H9 (cell line): ENCODE data around the gene DISP3. TPM values are rescaled to one million over a fixed set of nuclear protein-coding genes. Genes with fewer than 3 reads are reported as not detected.

ENCODE experiments used
- DNase-seq: peaks from one replicate; pipeline ENCODE4 v3.0.0-alpha.2; 2017
- H2AFZ ChIP-seq: one replicate; pipeline ENCODE4 v1.6.1; 2013; ENCODE audit warnings: mild to moderate bottlenecking, low read length, control low read depth, moderate library complexity
- H2AK5ac ChIP-seq: 2 replicates; pipeline ENCODE4 v1.6.1; 2013; ENCODE audit warnings: low read length, control low read depth, mixed read lengths; ENCODE audit not compliant: insufficient read length
- H2BK120ac ChIP-seq: one replicate; pipeline ENCODE4 v1.6.1; 2013; ENCODE audit warnings: low read depth, mild to moderate bottlenecking, low read length, control low read depth, inconsistent platforms; ENCODE audit not compliant: poor library complexity, severe bottlenecking
- H2BK12ac ChIP-seq: 2 replicates; pipeline ENCODE4 v1.6.1; 2013; ENCODE audit warnings: low read length, control low read depth, mixed read lengths, low read depth; ENCODE audit not compliant: insufficient read length
- H2BK15ac ChIP-seq: 2 replicates; pipeline ENCODE4 v1.6.1; 2013; ENCODE audit warnings: low read depth, low read length, control low read depth
- H2BK20ac ChIP-seq: one replicate; pipeline ENCODE4 v1.6.1; 2013; ENCODE audit warnings: low read depth, mild to moderate bottlenecking, low read length, control low read depth, inconsistent platforms; ENCODE audit not compliant: poor library complexity, severe bottlenecking
- H2BK5ac ChIP-seq: 2 replicates; pipeline ENCODE4 v1.6.1; 2013; ENCODE audit warnings: low read length, control low read depth, mixed read lengths; ENCODE audit not compliant: insufficient read length
- H3K14ac ChIP-seq: 2 replicates; pipeline ENCODE4 v1.6.1; 2013; ENCODE audit warnings: low read length, control low read depth; ENCODE audit not compliant: insufficient read depth
- H3K18ac ChIP-seq: 2 replicates; pipeline ENCODE4 v1.6.1; 2013; ENCODE audit warnings: low read depth, mild to moderate bottlenecking, mixed read lengths, low read length, control low read depth; ENCODE audit not compliant: insufficient read length
- H3K23ac ChIP-seq: 2 replicates; pipeline ENCODE4 v1.6.1; 2013; ENCODE audit warnings: low read length, control low read depth, mixed read lengths, low read depth; ENCODE audit not compliant: insufficient read length
- H3K23me2 ChIP-seq: 2 replicates; pipeline ENCODE4 v1.6.1; 2013; ENCODE audit warnings: low read depth, mild to moderate bottlenecking, mixed read lengths, low read length, control low read depth; ENCODE audit not compliant: insufficient read length, poor library complexity, severe bottlenecking
- H3K27ac ChIP-seq: 2 replicates; pipeline ENCODE4 v1.5.1; 2013; ENCODE audit warnings: low read length, control low read depth, mixed read lengths, low read depth; ENCODE audit not compliant: insufficient read length
- H3K27me3 ChIP-seq: 2 replicates; pipeline ENCODE4 v1.6.1; 2013; ENCODE audit warnings: low read length, control low read depth, inconsistent platforms; ENCODE audit not compliant: insufficient read depth
- H3K4ac ChIP-seq: 2 replicates; pipeline ENCODE4 v1.6.1; 2013; ENCODE audit warnings: low read depth, mild to moderate bottlenecking, control low read depth, inconsistent platforms, low read length, moderate library complexity
- H3K4me1 ChIP-seq: 2 replicates; pipeline ENCODE4 v1.6.1; 2013; ENCODE audit warnings: low read length, control low read depth, inconsistent platforms; ENCODE audit not compliant: insufficient read depth
- H3K4me2 ChIP-seq: 2 replicates; pipeline ENCODE4 v1.6.1; 2013; ENCODE audit warnings: low read length, control low read depth, mixed read lengths; ENCODE audit not compliant: insufficient read length, insufficient read depth
- H3K56ac ChIP-seq: 2 replicates; pipeline ENCODE4 v1.6.1; 2013; ENCODE audit warnings: low read depth, mild to moderate bottlenecking, mixed read lengths, low read length, control low read depth; ENCODE audit not compliant: insufficient read length
- H3K79me1 ChIP-seq: 2 replicates; pipeline ENCODE4 v1.6.1; 2013; ENCODE audit warnings: low read depth, mild to moderate bottlenecking, moderate library complexity, low read length, control low read depth, inconsistent platforms; ENCODE audit not compliant: insufficient read depth, poor library complexity, severe bottlenecking
- H3K79me2 ChIP-seq: 2 replicates; pipeline ENCODE4 v1.6.1; 2013; ENCODE audit warnings: low read length, control low read depth, inconsistent platforms; ENCODE audit not compliant: insufficient read depth
- H3K9ac ChIP-seq: 2 replicates; pipeline ENCODE4 v1.6.1; 2013; ENCODE audit warnings: low read length, control low read depth, mixed read lengths; ENCODE audit not compliant: insufficient read length; ENCODE audit errors: extremely low read depth
- H3K9me3 ChIP-seq: one replicate; pipeline ENCODE4 v1.6.1; 2013; ENCODE audit warnings: low read depth, low read length, inconsistent platforms; ENCODE audit not compliant: control insufficient read depth
- H3T11ph ChIP-seq: one replicate; pipeline ENCODE4 v1.6.1; 2013; ENCODE audit warnings: mild to moderate bottlenecking, low read length, control low read depth, inconsistent platforms
- H4K20me1 ChIP-seq: one replicate; pipeline ENCODE4 v1.6.1; 2013; ENCODE audit not compliant: control insufficient read depth, insufficient read length, insufficient read depth
- H4K5ac ChIP-seq: 2 replicates; pipeline ENCODE4 v1.6.1; 2013; ENCODE audit warnings: low read depth, mild to moderate bottlenecking, mixed read lengths, low read length, control low read depth; ENCODE audit not compliant: insufficient read length
- H4K8ac ChIP-seq: replicated peaks from 2 replicates; pipeline ENCODE4 v1.6.1; 2013; ENCODE audit warnings: low read length, control low read depth, mixed read lengths, low read depth; ENCODE audit not compliant: insufficient read length
- H4K91ac ChIP-seq: 2 replicates; pipeline ENCODE4 v1.6.1; 2013; ENCODE audit warnings: low read depth, mild to moderate bottlenecking, moderate library complexity, mixed read lengths, low read length, control low read depth; ENCODE audit not compliant: insufficient read length
- H3K27ac Mint-ChIP-seq, 3 experiments: 2 replicates in 2 of 3; 3 replicates in 1 of 3; pipeline ENCODE4 v1.8.0; 2020 to 2021; ENCODE audit warnings: mixed read lengths in 3 of 3, mild to moderate bottlenecking in 1 of 3, moderate library complexity in 1 of 3
- H3K27me3 Mint-ChIP-seq: 2 replicates; pipeline ENCODE4 v1.8.0; 2021; ENCODE audit warnings: low read depth, mild to moderate bottlenecking, moderate library complexity, mixed read lengths
- H3K36me3 Mint-ChIP-seq, 3 experiments: 2 replicates in 2 of 3; 3 replicates in 1 of 3; pipeline ENCODE4 v1.8.0; 2020 to 2021; ENCODE audit warnings: low read depth in 3 of 3, mixed read lengths in 3 of 3; ENCODE audit not compliant: insufficient read depth in 1 of 3
- H3K4me1 Mint-ChIP-seq, 2 experiments: 2 replicates each; pipeline ENCODE4 v1.8.0; 2020; ENCODE audit warnings: mixed read lengths in 2 of 2
- H3K4me3 Mint-ChIP-seq, 2 experiments: 2 replicates in 1 of 2; 3 replicates in 1 of 2; pipeline ENCODE4 v1.8.0; 2020 to 2021; ENCODE audit warnings: mild to moderate bottlenecking in 2 of 2, mixed read lengths in 2 of 2, moderate library complexity in 1 of 2
- H3K9me3 Mint-ChIP-seq, 2 experiments: 2 replicates in 1 of 2; 3 replicates in 1 of 2; pipeline ENCODE4 v1.8.0; 2020; ENCODE audit warnings: mild to moderate bottlenecking in 2 of 2, mixed read lengths in 2 of 2, moderate library complexity in 1 of 2
- WGBS: extraction: QIAGEN DNeasy Blood & Tissue Kit; methylation state at CpG from one replicate; pipeline ENCODE4 v1.1.7; 2013; ENCODE audit warnings: missing lambda C conversion rate, low lambda C conversion rate, mixed read lengths; ENCODE audit not compliant: insufficient read length; ENCODE audit errors: extremely low coverage; 5-methylcytosine and 5-hydroxymethylcytosine counted together
- total RNA-seq: library from RNA; stranded (reverse); gene quantifications from 2 replicates; pipeline ENCODE4 v1.2.1, GENCODE V29; 2021
- TF ChIP-seq, protein P1 (sequence below): fragments of 200-600 bp; sonication (generic); conservative IDR thresholded peaks from 3 replicates; pipeline ENCODE4 v1.8.0; 2021; ENCODE audit warnings: antibody characterized with exemption, mild to moderate bottlenecking

The DISP3 gene
- total RNA-seq, 1 experiment from 2014 or later = 3.5 TPM

DNA sequence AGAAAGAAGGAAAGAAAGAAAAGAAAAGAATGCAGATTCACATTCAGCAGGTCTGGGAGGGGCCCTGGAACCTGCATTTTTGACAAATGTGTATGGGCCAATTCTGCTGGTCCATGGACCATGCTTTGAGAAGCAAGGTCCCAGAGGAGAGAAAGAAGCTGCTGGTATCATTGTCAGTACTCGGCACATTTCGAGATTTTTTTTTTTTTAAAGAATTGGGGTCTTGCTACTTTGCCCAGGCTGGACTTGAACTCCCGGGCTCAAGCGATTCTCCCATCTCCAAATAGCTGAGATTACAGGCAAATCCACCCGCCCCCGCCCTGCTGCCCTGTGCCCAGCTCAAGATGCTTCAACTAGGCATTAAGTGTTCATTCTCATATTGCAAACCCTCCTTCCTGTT lies 13.6 kb upstream of the DISP3 start:
- TF ChIP-seq, protein P1, sequence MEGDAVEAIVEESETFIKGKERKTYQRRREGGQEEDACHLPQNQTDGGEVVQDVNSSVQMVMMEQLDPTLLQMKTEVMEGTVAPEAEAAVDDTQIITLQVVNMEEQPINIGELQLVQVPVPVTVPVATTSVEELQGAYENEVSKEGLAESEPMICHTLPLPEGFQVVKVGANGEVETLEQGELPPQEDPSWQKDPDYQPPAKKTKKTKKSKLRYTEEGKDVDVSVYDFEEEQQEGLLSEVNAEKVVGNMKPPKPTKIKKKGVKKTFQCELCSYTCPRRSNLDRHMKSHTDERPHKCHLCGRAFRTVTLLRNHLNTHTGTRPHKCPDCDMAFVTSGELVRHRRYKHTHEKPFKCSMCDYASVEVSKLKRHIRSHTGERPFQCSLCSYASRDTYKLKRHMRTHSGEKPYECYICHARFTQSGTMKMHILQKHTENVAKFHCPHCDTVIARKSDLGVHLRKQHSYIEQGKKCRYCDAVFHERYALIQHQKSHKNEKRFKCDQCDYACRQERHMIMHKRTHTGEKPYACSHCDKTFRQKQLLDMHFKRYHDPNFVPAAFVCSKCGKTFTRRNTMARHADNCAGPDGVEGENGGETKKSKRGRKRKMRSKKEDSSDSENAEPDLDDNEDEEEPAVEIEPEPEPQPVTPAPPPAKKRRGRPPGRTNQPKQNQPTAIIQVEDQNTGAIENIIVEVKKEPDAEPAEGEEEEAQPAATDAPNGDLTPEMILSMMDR = no peak
- no peaks in the 10 kb centered on the region for H3K79me2 ChIP-seq
- no peak overlapping the region for H2BK5ac ChIP-seq
- H3K23me2 ChIP-seq = no peaks in the 10 kb centered on the region
- no peak overlapping the region for H3K4me2 ChIP-seq
- no peaks in the 10 kb centered on the region for H4K20me1 ChIP-seq
- no peak overlapping the region for H2BK12ac ChIP-seq
- H3K27me3 ChIP-seq = no peaks in the 10 kb centered on the region; the same call in 1 of the 2 replicates
- H3K9ac ChIP-seq = no peak overlapping the region
- no peak overlapping the region for H4K91ac ChIP-seq
- no peak overlapping the region for H2BK120ac ChIP-seq
- no peak overlapping the region for H2AK5ac ChIP-seq
- H2BK20ac ChIP-seq = no peak overlapping the region
- peak overlapping the region in 1 of 2 experiments; percentile 13; a peak in 1 of 5 replicates for H3K4me3 Mint-ChIP-seq
- no peak overlapping the region for H3T11ph ChIP-seq
- no peaks in the 10 kb centered on the region for H3K9me3 ChIP-seq
- no peaks in the 10 kb centered on the region for H3K4me1 ChIP-seq
- H3K4ac ChIP-seq = no peak overlapping the region
- H3K4me1 Mint-ChIP-seq = peaks cover 0 to 5% of the 10 kb centered on the region in 2 experiments; a peak in 1 of 4 replicates
- H4K8ac ChIP-seq = no peak overlapping the region
- no peaks in the 10 kb centered on the region for H3K79me1 ChIP-seq
- no peak overlapping the region for H2BK15ac ChIP-seq
- H2AFZ ChIP-seq = no peak overlapping the region
- H3K27me3 Mint-ChIP-seq = peaks cover 25% of the 10 kb centered on the region
- no CpG with 5 or more reads among the region's 6 CpGs for WGBS
- no peak overlapping the region for H3K27ac ChIP-seq
- no peaks in the 10 kb centered on the region for H3K9me3 Mint-ChIP-seq
- no peak overlapping the region for H4K5ac ChIP-seq
- H3K18ac ChIP-seq = no peak overlapping the region
- no peak overlapping the region for H3K23ac ChIP-seq
- no peaks in the 10 kb centered on the region for H3K36me3 Mint-ChIP-seq
- DNase-seq = no peak
- no peak overlapping the region for H3K14ac ChIP-seq
- H3K56ac ChIP-seq = no peak overlapping the region
- no peak overlapping the region for H3K27ac Mint-ChIP-seq
